Measurements from ENCODE around the gene TRIO. TPM values are rescaled to one million over a fixed set of nuclear protein-coding genes. Genes with fewer than 3 reads are reported as not detected.

TRIO gene
- polyA plus RNA-seq, 3 donors, result 1.7 to 45.8 (median 2.1) TPM

GRCh38 chr5:14105718-14106410 is 37.3 kb upstream of the TRIO start:
- Histone ChIP-seq H3K27me3 (ENCODE audit: control insufficient read depth in 2 of 2, insufficient read depth in 2 of 2, low read length in 2 of 2) (no peaks in the 10 kb centered on the region), H3K4me3 (replicated peaks in 1 of 3; ENCODE audit: low read depth in 2 of 3, low read length in 3 of 3) (no peak overlapping the region), H3K9me3 (replicated peaks in 1 of 2; ENCODE audit: control insufficient read depth in 1 of 2, insufficient read depth in 1 of 2, low read length in 2 of 2) (peaks cover 3 to 7% of the 10 kb centered on the region in 2 donors), H3K4me1 (ENCODE audit: control insufficient read depth in 1 of 2, insufficient read depth in 2 of 2, low read length in 2 of 2) (peaks cover 15 to 25% of the 10 kb centered on the region in 2 donors), H4K20me1 (ENCODE audit: insufficient read depth, low read length) (no peaks in the 10 kb centered on the region), H3K4me2 (replicated peaks; ENCODE audit: extremely low read depth, low read length, poor library complexity, severe bottlenecking) (no peak overlapping the region), H3K79me2 (ENCODE audit: insufficient read depth, low read length) (no peaks in the 10 kb centered on the region), H3K9ac (ENCODE audit: insufficient read depth, low read length, poor library complexity, severe bottlenecking) (no peak overlapping the region), H3K27ac (ENCODE audit: low read depth in 1 of 2, low read length in 2 of 2) (no peak overlapping the region), H2AFZ (ENCODE audit: insufficient read depth, low read depth, low read length, poor library complexity, severe bottlenecking) (no peak overlapping the region), H3K36me3 (replicated peaks in 1 of 2; ENCODE audit: control insufficient read depth in 1 of 2, insufficient read depth in 2 of 2, low read length in 2 of 2) (no peaks in the 10 kb centered on the region)
- TF ChIP-seq, protein P1, sequence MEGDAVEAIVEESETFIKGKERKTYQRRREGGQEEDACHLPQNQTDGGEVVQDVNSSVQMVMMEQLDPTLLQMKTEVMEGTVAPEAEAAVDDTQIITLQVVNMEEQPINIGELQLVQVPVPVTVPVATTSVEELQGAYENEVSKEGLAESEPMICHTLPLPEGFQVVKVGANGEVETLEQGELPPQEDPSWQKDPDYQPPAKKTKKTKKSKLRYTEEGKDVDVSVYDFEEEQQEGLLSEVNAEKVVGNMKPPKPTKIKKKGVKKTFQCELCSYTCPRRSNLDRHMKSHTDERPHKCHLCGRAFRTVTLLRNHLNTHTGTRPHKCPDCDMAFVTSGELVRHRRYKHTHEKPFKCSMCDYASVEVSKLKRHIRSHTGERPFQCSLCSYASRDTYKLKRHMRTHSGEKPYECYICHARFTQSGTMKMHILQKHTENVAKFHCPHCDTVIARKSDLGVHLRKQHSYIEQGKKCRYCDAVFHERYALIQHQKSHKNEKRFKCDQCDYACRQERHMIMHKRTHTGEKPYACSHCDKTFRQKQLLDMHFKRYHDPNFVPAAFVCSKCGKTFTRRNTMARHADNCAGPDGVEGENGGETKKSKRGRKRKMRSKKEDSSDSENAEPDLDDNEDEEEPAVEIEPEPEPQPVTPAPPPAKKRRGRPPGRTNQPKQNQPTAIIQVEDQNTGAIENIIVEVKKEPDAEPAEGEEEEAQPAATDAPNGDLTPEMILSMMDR (IDR thresholded peaks at IDR 0.05), result no peak
- H3K4me3 Mint-ChIP-seq, result no peak overlapping the region
- no CpG with 5 or more reads among the region's 2 CpGs for WGBS (ENCODE audit: insufficient coverage)
- H3K36me3 Mint-ChIP-seq, result no peaks in the 10 kb centered on the region
- DNase-seq, result no peak
- no peak overlapping the region for H3K27ac Mint-ChIP-seq
- H3K4me1 Mint-ChIP-seq, result peaks cover 25% of the 10 kb centered on the region
- H3K27me3 Mint-ChIP-seq (ENCODE audit: low read depth in 3 of 3), result peaks cover 0 to 7% (median 4%) of the 10 kb centered on the region in 3 donors
- H3K9me3 Mint-ChIP-seq, result peaks cover 3 to 13% (median 12%) of the 10 kb centered on the region in 7 donors
- intact Hi-C loops (cut with micrococcal nuclease), result loop anchor here in 1 of 2 donors (5.0 kb wide), 1 partner anchor 166 kb away; no protein-coding TSS in a partner anchor

DNA sequence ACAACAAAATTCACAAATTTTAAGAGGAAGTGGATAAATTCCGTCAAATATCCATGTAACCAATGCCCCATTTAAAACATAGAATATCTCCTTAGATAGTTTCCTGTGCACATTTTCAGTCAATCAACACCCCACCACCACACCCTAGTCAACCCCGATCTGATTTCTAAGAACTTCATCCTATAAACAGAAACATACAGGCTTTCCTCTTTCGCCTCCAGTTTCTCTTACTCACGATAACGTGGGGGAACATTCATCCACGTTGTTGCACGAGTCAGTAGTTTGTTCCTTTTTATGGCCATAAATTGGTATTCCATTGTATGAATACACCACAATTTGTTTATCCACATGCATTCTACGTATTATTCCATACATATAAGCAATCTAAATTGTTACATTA is 35.6 kb upstream of the TRIO start:
- Histone ChIP-seq H2AFZ (ENCODE audit: insufficient read depth, low read depth, low read length, poor library complexity, severe bottlenecking) (peak overlapping the region; percentile 3), H3K27me3 (ENCODE audit: control insufficient read depth in 2 of 2, insufficient read depth in 2 of 2, low read length in 2 of 2) (no peaks in the 10 kb centered on the region), H3K4me1 (ENCODE audit: control insufficient read depth in 1 of 2, insufficient read depth in 2 of 2, low read length in 2 of 2) (peaks cover 15 to 25% of the 10 kb centered on the region in 2 donors), H3K4me2 (replicated peaks; ENCODE audit: extremely low read depth, low read length, poor library complexity, severe bottlenecking) (peak overlapping the region; percentile 53), H3K9me3 (replicated peaks in 1 of 2; ENCODE audit: control insufficient read depth in 1 of 2, insufficient read depth in 1 of 2, low read length in 2 of 2) (peaks cover 3 to 7% of the 10 kb centered on the region in 2 donors), H3K4me3 (replicated peaks in 1 of 3; ENCODE audit: low read depth in 2 of 3, low read length in 3 of 3) (no peak overlapping the region), H4K20me1 (ENCODE audit: insufficient read depth, low read length) (no peaks in the 10 kb centered on the region), H3K36me3 (replicated peaks in 1 of 2; ENCODE audit: control insufficient read depth in 1 of 2, insufficient read depth in 2 of 2, low read length in 2 of 2) (no peaks in the 10 kb centered on the region), H3K27ac (ENCODE audit: low read depth in 1 of 2, low read length in 2 of 2) (no peak overlapping the region), H3K79me2 (ENCODE audit: insufficient read depth, low read length) (no peaks in the 10 kb centered on the region), H3K9ac (ENCODE audit: insufficient read depth, low read length, poor library complexity, severe bottlenecking) (no peak overlapping the region)
- 44% methylated on average over 4 of the region's 8 CpGs for WGBS (ENCODE audit: insufficient coverage)
- DNase-seq, result peak; percentile 3 to 14 (median 7)
- no peak overlapping the region for H3K27ac Mint-ChIP-seq
- H3K36me3 Mint-ChIP-seq, result no peaks in the 10 kb centered on the region
- peak overlapping the region in 1 of 2 donors; percentile 77 for H3K4me3 Mint-ChIP-seq
- H3K27me3 Mint-ChIP-seq (ENCODE audit: low read depth in 3 of 3), result peaks cover 0 to 7% (median 7%) of the 10 kb centered on the region in 3 donors
- peaks cover 3 to 11% (median 7%) of the 10 kb centered on the region in 7 donors for H3K9me3 Mint-ChIP-seq
- intact Hi-C loops (cut with micrococcal nuclease), result loop anchor here in 1 of 2 donors (5.0 kb wide), 1 partner anchor 165 kb away; no protein-coding TSS in a partner anchor
- peaks cover 25% of the 10 kb centered on the region for H3K4me1 Mint-ChIP-seq
- TF ChIP-seq, protein P1 (IDR thresholded peaks at IDR 0.05), result no peak

Data from CD14-positive monocyte (primary cell).